GM12878 (cell line): Measurements from ENCODE around the gene FNDC3B. TPM values are rescaled to one million over a fixed set of nuclear protein-coding genes. Genes with fewer than 3 reads are reported as not detected.

Experiments
- ATAC-seq: fragments of 200-7000 bp; cut with Tn5 transposase; 3 replicates; pipeline ENCODE4 v1.9.1; 2020; ENCODE audit warnings: mild to moderate bottlenecking, moderate library complexity
- BruUV-seq: library from RNA; stranded (reverse); fragments of 400-500 nt; replicated peaks from 2 replicates; lab custom pipeline; 2021; lab: Mats Ljungman, UMichigan
- CTCF ChIA-PET: fragments of 300-600 bp; sonication (Branson Sonifier 250); formaldehyde crosslinking; extraction: SDS; loops from one replicate; lab custom pipeline; 2021; ENCODE audit warnings: inconsistent platforms; lab: Yijun Ruan, JAX
- POLR2A ChIA-PET: fragments of 350-600 bp; formaldehyde crosslinking; extraction: SDS; loops from one replicate; lab custom pipeline; 2021; ENCODE audit warnings: inconsistent platforms; lab: Charles Lee
- RAD21 ChIA-PET: fragments of 300-600 bp; sonication (Branson Sonifier 250); formaldehyde crosslinking; loops from one replicate; lab custom pipeline; 2023; ENCODE audit warnings: antibody characterized with exemption; ENCODE audit not compliant: unreplicated experiment; lab: Charles Lee
- SMC1A ChIA-PET: fragments of 300-600 bp; sonication (Branson Sonifier 250); formaldehyde crosslinking; loops from one replicate; lab custom pipeline; 2023; ENCODE audit not compliant: unreplicated experiment, uncharacterized antibody; lab: Charles Lee
- DNase-seq: peaks from one replicate; pipeline ENCODE4 v3.0.0-alpha.2; 2011; ENCODE audit warnings: low read depth, low spot score
- FAIRE-seq: peaks from 3 replicates; lab custom pipeline; 2011; peaks lifted over from hg19 to GRCh38; lab: Jason Lieb, UNC
- H2AFZ ChIP-seq: 2 replicates; pipeline ENCODE4 v1.6.0; 2011; ENCODE audit warnings: low read depth, low read length, control low read depth; ENCODE audit not compliant: control insufficient read depth
- H3K27ac ChIP-seq: 2 replicates; pipeline ENCODE4 v1.5.1; 2011; ENCODE audit warnings: control low read depth; ENCODE audit not compliant: control insufficient read depth, insufficient read depth
- H3K27me3 ChIP-seq, 2 experiments: replicated peaks in 1 of 2; 2 replicates each; pipeline versions ENCODE4 v1.6.0 to v1.6.1; 2011; ENCODE audit warnings: low read length in 1 of 2; ENCODE audit not compliant: control insufficient read depth in 2 of 2, insufficient read depth in 2 of 2
- H3K36me3 ChIP-seq, 2 experiments: 2 replicates each; pipeline ENCODE4 v1.5.1; 2011; ENCODE audit warnings: low read length in 1 of 2; ENCODE audit not compliant: control insufficient read depth in 2 of 2, insufficient read depth in 2 of 2
- H3K4me1 ChIP-seq: 2 replicates; pipeline ENCODE4 v1.6.1; 2011; ENCODE audit warnings: mild to moderate bottlenecking, low read length, moderate library complexity, mixed read lengths; ENCODE audit not compliant: control insufficient read depth, insufficient read depth
- H3K4me2 ChIP-seq: 2 replicates; pipeline ENCODE4 v1.6.0; 2011; ENCODE audit warnings: control low read depth; ENCODE audit not compliant: control insufficient read depth, insufficient read depth
- H3K4me3 ChIP-seq: fragments of 200-600 bp; sonication (generic); 2 replicates; pipeline ENCODE4 v1.5.1; 2016
- H3K79me2 ChIP-seq: 2 replicates; pipeline ENCODE4 v1.6.0; 2011; ENCODE audit warnings: low read length; ENCODE audit not compliant: control insufficient read depth, insufficient read depth
- H3K9ac ChIP-seq: 2 replicates; pipeline ENCODE4 v1.8.0; 2011; ENCODE audit warnings: low read length, control low read depth, mixed read lengths; ENCODE audit not compliant: control insufficient read depth, insufficient read depth
- H3K9me3 ChIP-seq: replicated peaks from 3 replicates; pipeline ENCODE4 v1.5.1; 2011; ENCODE audit warnings: mild to moderate bottlenecking, low read length; ENCODE audit not compliant: control insufficient read depth, insufficient read depth
- H4K20me1 ChIP-seq: 2 replicates; pipeline ENCODE4 v1.6.0; 2011; ENCODE audit not compliant: control insufficient read depth, insufficient read depth
- CREM ChIP-seq: IDR thresholded peaks from 2 replicates; pipeline ENCODE4 v1.6.1; 2014; ENCODE audit warnings: antibody characterized with exemption, low read depth
- EED ChIP-seq: sonication (generic); IDR thresholded peaks from 2 replicates; pipeline ENCODE4 v1.6.1; 2016; ENCODE audit warnings: antibody characterized with exemption, low read depth
- ELK1 ChIP-seq: IDR thresholded peaks from 2 replicates; pipeline ENCODE4 v1.6.1; 2012; ENCODE audit warnings: low read depth, low read length, improper control_type of control experiment
- ETV6 ChIP-seq, 2 experiments: fragments of 450-650 bp in 1 of 2; IDR thresholded peaks in 1 of 2; conservative IDR thresholded peaks in 1 of 2; 2 replicates each; pipeline ENCODE4 v1.6.1; 2014; ENCODE audit warnings: antibody characterized with exemption in 1 of 2, borderline replicate concordance in 1 of 2, low read depth in 1 of 2, mild to moderate bottlenecking in 1 of 2, moderate library complexity in 1 of 2
- EZH2 ChIP-seq: IDR thresholded peaks from 2 replicates; pipeline ENCODE4 v1.6.1; 2012; ENCODE audit warnings: low read depth, mild to moderate bottlenecking, control low read depth, inconsistent platforms, low read length, borderline replicate concordance; ENCODE audit not compliant: control insufficient read depth
- HDAC6 ChIP-seq: fragments of 200-600 bp; sonication (generic); IDR thresholded peaks from one replicate; pipeline ENCODE4 v1.8.0; 2017; ENCODE audit warnings: antibody characterized with exemption; ENCODE audit not compliant: unreplicated experiment
- JUNB ChIP-seq: IDR thresholded peaks from 2 replicates; pipeline ENCODE4 v1.6.1; 2016; ENCODE audit warnings: antibody characterized with exemption, mild to moderate bottlenecking
- KDM1A ChIP-seq: fragments of 200-600 bp; sonication (generic); IDR thresholded peaks from 2 replicates; pipeline ENCODE4 v1.6.1; 2016; ENCODE audit warnings: borderline replicate concordance
- NBN ChIP-seq: fragments of 450-650 bp; IDR thresholded peaks from 2 replicates; pipeline ENCODE4 v1.6.1; 2016
- NR2C2 ChIP-seq: IDR thresholded peaks from 2 replicates; pipeline ENCODE4 v1.6.1; 2011; ENCODE audit warnings: borderline replicate concordance, low read depth; ENCODE audit not compliant: control insufficient read depth, insufficient read length
- NRF1 ChIP-seq: conservative IDR thresholded peaks from 2 replicates; pipeline ENCODE4 v1.6.1; 2011; ENCODE audit warnings: mild to moderate bottlenecking, low read depth, low read length, improper control_type of control experiment
- PBX3 ChIP-seq: IDR thresholded peaks from 2 replicates; pipeline ENCODE4 v1.6.1; 2011; ENCODE audit warnings: mild to moderate bottlenecking, low read depth, low read length, moderate library complexity; ENCODE audit not compliant: insufficient replicate concordance
- REST ChIP-seq: IDR thresholded peaks from 2 replicates; pipeline ENCODE4 v1.6.1; 2012; ENCODE audit warnings: mild to moderate bottlenecking, low read depth, low read length
- SREBF1 ChIP-seq: IDR thresholded peaks from 2 replicates; pipeline ENCODE4 v1.6.1; 2012; ENCODE audit warnings: mild to moderate bottlenecking, low read length
- TAF1 ChIP-seq: IDR thresholded peaks from 2 replicates; pipeline ENCODE4 v1.6.1; 2011; ENCODE audit warnings: mild to moderate bottlenecking, low read depth, low read length, borderline replicate concordance
- TARDBP ChIP-seq: IDR thresholded peaks from 2 replicates; pipeline ENCODE4 v1.6.1; 2016; ENCODE audit warnings: borderline replicate concordance
- YBX1 ChIP-seq: fragments of 450-650 bp; IDR thresholded peaks from 2 replicates; pipeline ENCODE4 v1.6.1; 2016; ENCODE audit warnings: antibody characterized with exemption
- ZBED1 ChIP-seq: IDR thresholded peaks from 2 replicates; pipeline ENCODE4 v1.6.1; 2016; ENCODE audit warnings: borderline replicate concordance
- ZZZ3 ChIP-seq: IDR thresholded peaks from 2 replicates; pipeline ENCODE4 v1.6.1; 2011; ENCODE audit warnings: low read depth; ENCODE audit not compliant: control insufficient read depth, insufficient read length
- in situ Hi-C: fragments of 300-500 bp; cut with MboI; formaldehyde crosslinking; loops from 9 replicates; pipeline ENCODE4 v1.14.3; 2018; ENCODE audit warnings: mixed read lengths
- intact Hi-C: fragments of 100-400 bp; cut with micrococcal nuclease; formaldehyde crosslinking; loops from one replicate; pipeline ENCODE4 v1.14.2; 2022; ENCODE audit not compliant: unreplicated experiment
- polyA plus RNA-seq, 11 experiments: library from polyadenylated mRNA; depleted of rRNA in 4 of 11; unstranded in 6 of 11; stranded (reverse) in 5 of 11; fragments of >200 nt; fragmentation: Nextera tagmentation in 4 of 11; fragmentation: Illumina TruSeq in 1 of 11; extraction: Ambion mirVana in 4 of 11; extraction: Trizol in 1 of 11; gene quantifications; 1 replicate in 1 of 11; 2 replicates in 10 of 11; pipeline versions ENCODE4 v1.2.1 to v1.2.3, GENCODE V29; 2011 to 2016; ENCODE audit warnings: inconsistent platforms in 2 of 11, missing spikeins in 2 of 11, low read depth in 1 of 11
- total RNA-seq, 4 experiments: library from RNA; depleted of rRNA in 3 of 4; stranded (reverse); fragments of >200 nt in 3 of 4; fragmentation: Illumina TruSeq in 1 of 4; extraction: Trizol in 1 of 4; gene quantifications; 2 replicates each; pipeline versions ENCODE4 v1.2.1 to v1.2.3, GENCODE V29; 2013 to 2021

The FNDC3B gene
- total and polyA plus RNA-seq, 10 of the 15 experiments (the other 5 are each of a cell fraction or from before 2014, with no cell fraction given), result 7.9 to 35.0 (median 18.5) TPM

GRCh38 chr3:171994646-171995428, 44.5 kb upstream of the FNDC3B start (continued):
- TF ChIP-seq KDM1A (no peak), REST (no peak), NRF1 (no peak), EZH2 (no peak), JUNB (no peak), SREBF1 (no peak), ELK1 (no peak)

GRCh38 chr3:171995486-171995885, 43.9 kb upstream of the FNDC3B start:
- ATAC-seq (no peak), DNase-seq (no peak), FAIRE-seq (no peak)
- H3K36me3 ChIP-seq, result no peaks in the 10 kb centered on the region
- H3K4me3 ChIP-seq, result no peak overlapping the region
- in situ Hi-C loops (no loop called here), intact Hi-C loops (no loop called here)
- no peak overlapping the region for H3K27ac ChIP-seq
- no peak overlapping the region for H3K4me2 ChIP-seq
- no peak overlapping the region for H3K9ac ChIP-seq
- no peaks in the 10 kb centered on the region for H4K20me1 ChIP-seq
- H2AFZ ChIP-seq, result no peak overlapping the region
- CTCF ChIA-PET, result interaction anchor here (1.6 kb wide), 1 partner anchor 337 kb away, joined by 3 read pairs; no protein-coding TSS in a partner anchor
- no peaks in the 10 kb centered on the region for H3K79me2 ChIP-seq
- POLR2A ChIA-PET, result no interaction called here
- SMC1A ChIA-PET, result interaction anchor here (0.6 to 1.1 kb wide), 2 partner anchors 187 to 223 kb away, joined by 3 read pairs; no protein-coding TSS in a partner anchor
- no peaks in the 10 kb centered on the region for H3K4me1 ChIP-seq
- no peaks in the 10 kb centered on the region for H3K27me3 ChIP-seq
- RAD21 ChIA-PET, result no interaction called here
- no TSS peak for BruUV-seq
- H3K9me3 ChIP-seq, result no peaks in the 10 kb centered on the region
- TF ChIP-seq NBN (no peak), TAF1 (no peak), PBX3 (no peak), NR2C2 (no peak), ETV6 (conservative IDR thresholded peaks at IDR 0.05 in 1 of 2, IDR thresholded peaks at IDR 0.05 in 1 of 2; ENCODE audit: borderline replicate concordance in 1 of 2, low read depth in 1 of 2) (no peak), CREM (no peak), HDAC6 (no peak), TARDBP (no peak), EED (no peak), YBX1 (no peak), ZZZ3 (no peak), ZBED1 (no peak)
